Kidney capillary endothelial cell (primary cell): ENCODE data around the gene PDGFRB.

ENCODE experiments used
- DNase-seq: peaks from one replicate; pipeline ENCODE4 v3.0.0-alpha.2; 2018; ENCODE audit warnings: low spot score

The PDGFRB gene

DNA sequence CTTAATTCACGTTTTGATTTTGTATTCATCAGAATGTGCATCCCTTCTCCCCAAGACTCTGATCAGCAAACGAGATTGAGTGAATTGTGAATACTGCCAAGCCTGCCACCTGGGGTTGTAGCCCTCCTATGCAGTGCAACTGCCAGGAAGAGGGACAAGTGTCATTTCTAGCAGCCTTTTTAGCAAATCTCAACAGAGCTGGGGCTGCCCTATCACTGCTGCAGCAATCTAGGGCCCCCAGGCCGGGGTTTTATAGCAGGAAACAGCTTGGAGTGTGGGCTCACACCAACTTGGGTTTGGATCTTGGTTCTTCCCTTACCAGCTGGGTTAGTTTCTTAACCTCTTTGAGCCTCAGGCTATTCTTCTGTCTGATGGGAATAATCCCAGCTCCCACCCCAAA is 73.3 kb downstream of the PDGFRB start:
- no peak for DNase-seq

DNA sequence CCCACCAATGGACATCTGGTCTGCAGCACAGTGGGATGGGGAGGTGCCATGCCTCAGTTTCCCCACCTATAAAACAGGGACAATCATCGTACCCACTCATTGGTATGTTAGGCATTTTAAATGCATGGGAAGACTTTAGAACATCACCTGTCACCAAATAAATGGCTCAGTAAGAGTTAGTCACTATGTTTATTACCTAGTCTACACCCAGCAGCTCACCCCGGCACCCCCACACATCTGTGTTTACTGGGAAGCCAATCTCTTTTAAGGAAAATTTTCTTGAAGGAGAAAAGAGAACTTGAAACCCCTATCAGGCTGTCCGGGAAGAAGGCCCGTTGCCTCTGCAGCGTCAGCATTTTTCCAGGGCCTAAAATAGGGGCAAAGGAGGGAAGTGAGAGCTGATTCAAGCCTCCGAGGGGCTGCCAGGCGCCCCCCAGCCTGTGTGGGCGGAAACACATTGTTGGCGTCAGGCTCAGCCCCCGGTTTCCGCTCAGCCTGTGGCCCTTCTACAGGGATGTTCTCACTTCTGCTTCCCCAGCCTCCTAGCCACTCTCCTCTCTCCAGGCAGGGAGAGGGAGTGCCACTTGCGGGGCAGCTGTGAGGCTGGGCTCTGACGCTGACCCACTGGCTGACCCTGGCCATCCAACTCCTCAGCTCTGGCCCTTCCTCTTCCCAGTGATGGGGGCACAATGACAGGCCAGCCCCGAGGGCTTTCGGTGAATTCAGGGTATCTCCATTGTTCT is 73.9 kb downstream of the PDGFRB start:
- DNase-seq, result peak; percentile 90

- DNase-seq, result no peak
Observed at GRCh38 chr5:150080696-150081435, 74.8 kb downstream of the PDGFRB start.

- no peak for DNase-seq
Observed at GRCh38 chr5:150079909-150080461, 75.7 kb downstream of the PDGFRB start.

DNA sequence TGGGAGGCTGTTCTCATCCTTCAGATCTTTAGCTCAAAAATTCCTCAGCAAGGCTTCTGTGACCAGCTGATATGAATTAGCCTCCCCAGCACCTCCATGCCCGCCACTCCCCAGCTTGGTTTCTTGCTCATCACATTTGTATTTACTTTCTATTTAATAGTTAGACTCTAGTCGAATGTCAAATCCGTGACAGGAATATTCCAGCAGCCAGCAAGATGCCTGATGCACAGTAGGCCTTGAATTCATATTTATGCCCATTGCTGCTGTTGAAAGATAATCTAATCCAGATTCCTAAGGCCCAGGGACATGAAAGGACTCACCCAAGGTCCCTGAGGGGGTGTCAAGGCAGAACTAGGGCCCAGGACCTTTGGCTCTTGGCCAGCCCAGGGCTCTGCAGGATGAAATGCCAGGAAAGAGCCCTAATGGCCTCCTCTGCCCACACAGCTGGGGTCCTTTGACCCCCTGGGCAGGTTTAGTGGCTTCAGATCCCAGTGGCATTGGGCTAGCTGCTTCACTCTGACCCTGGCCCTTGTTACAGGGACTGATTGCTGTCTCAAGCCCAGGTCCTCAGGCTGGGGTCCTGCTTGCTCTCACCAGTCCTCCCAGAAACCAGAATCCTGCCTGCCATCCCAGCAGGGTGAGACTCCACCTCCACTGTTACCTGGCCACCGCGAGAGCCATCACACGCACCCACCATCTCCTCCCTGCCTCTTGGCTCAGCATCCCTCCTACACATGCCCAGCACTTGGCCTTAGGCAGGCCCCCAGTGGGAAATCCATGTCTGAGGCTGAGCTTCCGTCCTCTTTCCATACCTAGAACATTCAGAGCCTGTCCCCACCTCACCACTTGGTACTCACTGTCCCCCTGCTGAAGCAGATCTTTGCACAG is 76.6 kb downstream of the PDGFRB start:
- no peak for DNase-seq

- DNase-seq, result no peak
Observed at GRCh38 chr5:150077996-150078801, 77.4 kb downstream of the PDGFRB start.

DNA sequence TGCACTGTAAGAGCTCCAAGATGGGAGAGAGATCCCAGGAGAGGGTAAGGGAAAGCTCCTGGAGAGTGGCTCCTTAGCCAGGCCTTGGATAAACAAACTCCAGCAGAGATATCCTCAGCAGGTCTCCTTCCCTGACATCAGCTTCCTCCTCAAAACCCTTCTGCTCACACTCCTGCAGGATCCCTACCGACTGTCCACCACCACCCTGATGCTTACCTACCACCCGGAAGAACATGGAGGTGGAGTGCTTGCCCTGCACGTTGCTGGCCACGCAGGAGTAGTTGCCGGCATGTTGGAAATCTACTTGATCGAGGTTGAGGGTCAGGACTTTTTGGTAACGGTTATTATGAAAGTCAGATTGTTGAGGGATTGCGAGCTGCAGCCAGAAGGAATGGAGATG is 78.6 kb downstream of the PDGFRB start:
- DNase-seq, result no peak

DNA sequence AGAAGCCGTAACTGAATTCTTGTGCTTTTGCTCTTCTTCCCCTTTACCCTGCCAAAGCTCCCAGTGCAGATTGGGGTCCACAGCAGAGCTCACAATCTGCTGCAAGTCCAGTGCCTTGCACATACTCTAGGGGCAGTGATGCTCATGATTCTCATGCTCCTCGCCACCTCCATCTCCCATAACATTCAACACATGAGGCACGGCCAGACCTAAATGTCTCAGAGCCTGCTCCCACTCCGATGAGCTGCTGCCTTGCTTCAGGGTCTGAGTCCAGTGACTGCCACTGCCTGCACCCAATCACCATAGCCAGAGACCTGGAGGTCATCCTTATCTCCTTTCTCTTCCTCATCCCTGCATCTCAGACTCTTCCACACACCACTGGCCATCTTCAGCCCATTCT is 79.8 kb downstream of the PDGFRB start:
- no peak for DNase-seq

DNA sequence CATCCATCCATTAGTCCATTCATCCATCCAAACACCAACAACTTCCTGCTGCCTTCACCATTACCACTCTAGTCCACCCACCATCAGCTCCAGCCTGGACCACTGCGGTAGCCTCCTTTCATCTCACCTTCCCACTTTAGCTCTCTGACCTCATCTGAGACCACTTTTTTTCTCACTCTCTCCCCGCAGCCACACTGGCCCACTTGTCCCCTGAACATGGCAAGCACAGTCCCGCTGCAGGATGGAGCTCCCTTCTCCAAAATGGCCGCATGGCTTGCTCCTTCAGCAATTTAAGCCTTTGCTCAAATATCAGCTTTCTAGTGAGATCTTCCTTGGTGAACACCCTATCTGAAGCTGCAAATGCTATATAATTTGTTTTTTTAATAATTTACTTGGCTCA is 80.4 kb downstream of the PDGFRB start:
- DNase-seq, result no peak

- no peak for DNase-seq
Observed at GRCh38 chr5:150073677-150074076, 82.0 kb downstream of the PDGFRB start.

DNA sequence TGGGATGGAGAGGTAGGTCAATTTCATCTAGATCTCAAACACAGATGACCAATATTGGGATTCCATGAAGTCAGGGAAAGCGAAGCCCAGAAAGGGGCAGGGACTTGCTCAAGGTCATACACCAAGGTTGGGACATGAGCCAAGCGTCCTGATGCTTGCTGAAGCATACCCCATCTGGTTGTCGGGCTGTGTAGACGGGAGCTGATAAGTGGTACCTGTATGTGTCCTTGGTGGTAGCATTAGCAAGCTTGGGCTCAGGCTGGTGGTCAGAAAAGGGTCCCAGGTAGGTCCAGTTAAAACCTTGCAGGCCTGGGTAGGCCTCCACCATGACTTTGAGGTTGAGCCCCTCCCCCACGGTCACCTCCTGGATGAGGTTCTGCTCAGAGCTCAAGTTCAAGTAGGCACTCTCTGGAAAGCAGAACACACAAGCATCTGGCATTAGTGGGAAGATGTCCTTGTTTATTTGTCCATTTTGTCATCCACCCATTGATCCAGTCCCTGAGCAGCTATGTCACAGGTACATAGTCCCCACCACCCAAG is 82.5 kb downstream of the PDGFRB start:
- no peak for DNase-seq

DNA sequence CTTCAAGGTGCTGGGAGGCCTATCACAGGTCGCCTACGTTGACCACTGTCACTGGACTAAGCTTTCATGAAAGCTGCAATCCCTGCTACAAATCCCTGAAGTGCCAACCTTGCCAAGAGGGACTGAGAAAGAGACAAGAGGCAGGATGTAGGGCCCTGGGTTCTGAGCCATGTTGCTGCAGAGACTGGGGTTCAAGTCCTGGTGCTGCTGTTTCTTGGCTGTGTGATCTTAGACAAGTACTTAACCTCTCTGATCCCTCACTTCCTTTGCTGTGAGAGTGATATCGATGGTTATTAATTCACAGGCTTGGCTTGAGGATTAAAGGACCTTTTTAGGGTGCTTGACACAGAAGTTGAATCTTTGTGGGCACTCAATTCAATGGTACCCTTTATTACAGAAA is 84.8 kb downstream of the PDGFRB start:
- DNase-seq, result no peak

- no peak for DNase-seq
Observed at GRCh38 chr5:150069672-150070627, 85.7 kb downstream of the PDGFRB start.

- DNase-seq, result no peak
Observed at GRCh38 chr5:150068961-150069645, 86.5 kb downstream of the PDGFRB start.

DNA sequence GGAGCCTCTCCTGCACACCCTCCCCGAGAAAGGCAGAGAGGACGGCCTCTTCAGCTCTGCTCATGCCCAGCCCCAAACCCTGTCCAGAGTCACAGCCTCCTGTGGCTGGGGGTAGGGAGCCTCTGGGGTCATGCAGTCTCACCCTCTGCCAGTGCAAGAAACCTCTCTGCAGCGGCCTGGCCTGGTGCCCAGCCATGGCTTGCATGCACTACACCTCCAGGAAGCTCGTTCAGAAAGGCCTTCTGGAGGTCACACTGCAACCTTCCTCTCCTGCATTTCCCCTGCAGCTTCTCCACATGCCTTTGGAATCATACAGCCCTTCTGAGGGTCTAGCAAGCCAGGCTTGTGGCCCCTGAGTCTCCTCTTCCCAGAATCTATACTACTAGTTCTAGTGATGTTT is 87.2 kb downstream of the PDGFRB start:
- DNase-seq, result peak; percentile 46

- DNase-seq, result no peak
Observed at GRCh38 chr5:150068071-150068470, 87.6 kb downstream of the PDGFRB start.

- no peak for DNase-seq
Observed at GRCh38 chr5:150067405-150067960, 88.2 kb downstream of the PDGFRB start.

DNA sequence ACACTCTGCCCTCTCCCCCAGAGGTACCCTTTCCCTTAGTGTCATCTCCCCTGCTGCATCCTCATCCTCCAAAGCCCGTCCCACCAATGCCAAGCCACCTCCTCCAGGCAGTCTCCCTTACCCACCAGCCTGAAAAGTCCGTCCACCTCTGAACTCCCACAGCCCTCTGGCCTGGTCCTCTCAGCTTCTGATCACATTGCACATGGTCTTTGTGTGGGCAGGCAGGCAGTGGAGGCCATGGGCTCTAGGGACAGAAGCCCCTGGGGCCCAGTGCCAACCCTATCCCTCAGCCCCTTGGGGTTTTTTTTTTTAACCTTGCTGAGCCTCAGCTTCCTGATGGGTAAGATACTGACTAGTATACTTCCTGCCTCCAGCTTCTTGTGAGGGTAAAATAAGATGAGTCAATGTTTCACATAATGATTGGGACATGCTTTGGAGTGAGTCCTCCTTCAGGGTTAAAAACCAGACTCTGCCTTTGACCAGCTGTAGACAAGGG is 88.7 kb downstream of the PDGFRB start:
- peak; percentile 79 for DNase-seq

- no peak for DNase-seq
Observed at GRCh38 chr5:150066436-150066835, 89.2 kb downstream of the PDGFRB start.
